Astrocyte (in vitro differentiated cells and primary cell): Measurements from ENCODE around the gene TENM4.

ENCODE experiments used
- CTCF ChIP-seq: IDR thresholded peaks from 2 replicates; pipeline ENCODE4 v1.5.1; 2011; ENCODE audit warnings: low read depth, mild to moderate bottlenecking, inconsistent platforms, low read length, moderate library complexity; ENCODE audit not compliant: insufficient read depth
- EZH2 ChIP-seq: IDR thresholded peaks from 2 replicates; pipeline ENCODE4 v1.6.1; 2012; ENCODE audit warnings: mild to moderate bottlenecking, low read length, inconsistent platforms; ENCODE audit not compliant: insufficient read depth

- TF ChIP-seq CTCF (no peak), EZH2 (no peak)
These were observed 488.7 kb downstream of the TENM4 start for GRCh38 chr11:78952175-78952574.
